ENCODE measurements around the gene MRGPRD. TPM values are rescaled to one million over a fixed set of nuclear protein-coding genes. Genes with fewer than 3 reads are reported as not detected.

MRGPRD gene
- total and polyA plus RNA-seq, 4 donors = not detected

GRCh38 chr11:68955607-68955958, 25.2 kb downstream of the MRGPRD start:
- WGBS = 53% methylated on average over 5 of the region's 5 CpGs
- Histone ChIP-seq H3K9me3 (ENCODE audit: control insufficient read depth in 4 of 4, low read length in 3 of 4) (no peaks in the 10 kb centered on the region), H3K9ac (ENCODE audit: low read depth in 1 of 2, low read length in 2 of 2) (no peak overlapping the region), H3K36me3 (ENCODE audit: control insufficient read depth in 4 of 4, insufficient read depth in 3 of 4, low read depth in 1 of 4, low read length in 3 of 4) (no peaks in the 10 kb centered on the region), H3K4me1 (ENCODE audit: control insufficient read depth in 4 of 4, insufficient read depth in 4 of 4, low read length in 3 of 4) (no peaks in the 10 kb centered on the region), H3K27ac (ENCODE audit: low read depth in 1 of 2, low read length in 2 of 2) (no peak overlapping the region), H3K27me3 (ENCODE audit: control insufficient read depth in 4 of 4, insufficient read depth in 4 of 4, low read length in 3 of 4) (no peaks in the 10 kb centered on the region), H3K4me3 (ENCODE audit: low read depth in 1 of 3, low read length in 3 of 3) (no peak overlapping the region)
- no peak for DNase-seq (ENCODE audit: low spot score)
- TF ChIP-seq EGR1 (IDR thresholded peaks at IDR 0.05; ENCODE audit: low read depth in 2 of 2) (no peak), TAF1 (conservative IDR thresholded peaks at IDR 0.05) (no peak), FOXA2 (IDR thresholded peaks at IDR 0.05) (no peak), YY1 (IDR thresholded peaks at IDR 0.05) (no peak), RAD21 (IDR thresholded peaks at IDR 0.05) (no peak), GABPA (IDR thresholded peaks at IDR 0.05 in 1 of 2, conservative IDR thresholded peaks at IDR 0.05 in 1 of 2) (no peak), HNF4G (IDR thresholded peaks at IDR 0.05) (no peak), ATF3 (IDR thresholded peaks at IDR 0.05) (no peak), HNF4A (conservative IDR thresholded peaks at IDR 0.05) (no peak), SP1 (IDR thresholded peaks at IDR 0.05) (no peak), NR2F2 (IDR thresholded peaks at IDR 0.05) (no peak), MAX (IDR thresholded peaks at IDR 0.05) (no peak), JUND (IDR thresholded peaks at IDR 0.05) (no peak), RXRA (IDR thresholded peaks at IDR 0.05) (no peak), FOXA1 (IDR thresholded peaks at IDR 0.05) (no peak), CTCF (IDR thresholded peaks at IDR 0.05; ENCODE audit: low read depth, low read length, missing input control) (no peak), ZBTB33 (IDR thresholded peaks at IDR 0.05) (no peak)

- WGBS = 66% methylated on average over 30 of the region's 30 CpGs
- no peak for DNase-seq (ENCODE audit: low spot score)
- Histone ChIP-seq H3K36me3 (ENCODE audit: control insufficient read depth in 4 of 4, insufficient read depth in 3 of 4, low read depth in 1 of 4, low read length in 3 of 4) (no peaks in the 10 kb centered on the region), H3K4me3 (ENCODE audit: low read depth in 1 of 3, low read length in 3 of 3) (no peak overlapping the region), H3K27ac (ENCODE audit: low read depth in 1 of 2, low read length in 2 of 2) (no peak overlapping the region), H3K4me1 (ENCODE audit: control insufficient read depth in 4 of 4, insufficient read depth in 4 of 4, low read length in 3 of 4) (no peaks in the 10 kb centered on the region), H3K9ac (ENCODE audit: low read depth in 1 of 2, low read length in 2 of 2) (no peak overlapping the region), H3K27me3 (ENCODE audit: control insufficient read depth in 4 of 4, insufficient read depth in 4 of 4, low read length in 3 of 4) (no peaks in the 10 kb centered on the region), H3K9me3 (ENCODE audit: control insufficient read depth in 4 of 4, low read length in 3 of 4) (no peaks in the 10 kb centered on the region)
- TF ChIP-seq GABPA (IDR thresholded peaks at IDR 0.05 in 1 of 2, conservative IDR thresholded peaks at IDR 0.05 in 1 of 2) (no peak), FOXA2 (IDR thresholded peaks at IDR 0.05) (no peak), RAD21 (IDR thresholded peaks at IDR 0.05) (no peak), FOXA1 (IDR thresholded peaks at IDR 0.05) (no peak), YY1 (IDR thresholded peaks at IDR 0.05) (no peak), JUND (IDR thresholded peaks at IDR 0.05) (no peak), TAF1 (conservative IDR thresholded peaks at IDR 0.05) (no peak), ATF3 (IDR thresholded peaks at IDR 0.05) (no peak)
Observed at GRCh38 chr11:68954836-68955606, 25.8 kb downstream of the MRGPRD start.
